ENCODE data around the gene GRIN3B.

- TF ChIP-seq CTCF (IDR thresholded peaks at IDR 0.05) (no peak), POLR2A (IDR thresholded peaks at IDR 0.05) (no peak), EP300 (IDR thresholded peaks at IDR 0.05) (no peak)
Observed at GRCh38 chr19:994516-994915, 5.7 kb upstream of the GRIN3B start.
